ENCODE results near the gene CEP295NL.

The CEP295NL gene

DNA sequence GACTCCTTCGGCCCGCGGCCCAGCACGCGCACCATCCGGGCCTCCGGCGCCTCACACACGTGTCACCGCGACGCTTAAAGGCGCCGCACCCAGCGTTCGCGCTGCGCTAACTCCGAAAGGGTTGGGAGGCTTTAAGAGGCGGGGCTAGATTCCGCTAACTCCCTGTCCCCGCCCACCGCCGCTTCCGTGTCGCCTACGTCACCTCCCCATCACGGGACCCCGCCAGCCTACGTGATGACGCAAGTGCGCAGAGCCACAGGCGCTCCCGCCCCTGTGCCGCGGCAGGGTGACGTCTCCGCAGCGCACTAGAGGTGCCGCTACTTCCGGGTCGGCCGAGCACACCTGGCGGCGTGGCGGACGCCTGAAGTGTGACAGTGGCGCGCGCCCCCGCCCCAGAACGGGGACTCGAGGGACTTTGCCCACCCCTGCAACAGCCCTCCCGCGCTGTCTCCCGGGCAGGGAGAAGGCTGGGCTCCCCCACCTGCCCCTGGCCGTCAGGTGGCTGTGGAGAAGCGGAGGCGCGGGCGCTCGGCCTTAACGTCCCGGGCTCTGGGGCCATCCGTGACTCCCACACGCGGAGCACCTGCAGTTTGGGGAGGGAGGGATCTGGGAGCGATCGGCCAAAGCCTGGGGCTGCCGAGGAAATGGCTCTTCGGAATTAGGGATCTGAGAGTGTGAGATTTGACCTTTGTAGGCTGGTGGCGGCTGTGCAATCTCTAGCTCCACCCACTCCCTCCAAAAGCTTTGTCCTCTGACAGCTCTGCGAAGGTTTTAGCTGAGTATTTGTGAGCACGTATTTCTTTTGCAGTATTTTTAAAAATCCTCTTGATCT is 62.0 kb downstream of the CEP295NL start, which contains the start of gene USP36:
USP36 (minus strand) TSS at position 35 of the 832 bp plus-strand sequence. CDS start 4,451 bp downstream, outside the sequence.
- DNase-seq = peak; percentile 73 to 100 (median 99)

All from amygdala (tissue), 56 donors.